Inflammatory macrophage (primary cell): ENCODE measurements around the gene BACH2.

Source experiments
- DNase-seq, 2 donors: peaks; one replicate each; pipeline ENCODE4 v3.0.0-alpha.2; 2020 to 2022

The BACH2 gene

DNA sequence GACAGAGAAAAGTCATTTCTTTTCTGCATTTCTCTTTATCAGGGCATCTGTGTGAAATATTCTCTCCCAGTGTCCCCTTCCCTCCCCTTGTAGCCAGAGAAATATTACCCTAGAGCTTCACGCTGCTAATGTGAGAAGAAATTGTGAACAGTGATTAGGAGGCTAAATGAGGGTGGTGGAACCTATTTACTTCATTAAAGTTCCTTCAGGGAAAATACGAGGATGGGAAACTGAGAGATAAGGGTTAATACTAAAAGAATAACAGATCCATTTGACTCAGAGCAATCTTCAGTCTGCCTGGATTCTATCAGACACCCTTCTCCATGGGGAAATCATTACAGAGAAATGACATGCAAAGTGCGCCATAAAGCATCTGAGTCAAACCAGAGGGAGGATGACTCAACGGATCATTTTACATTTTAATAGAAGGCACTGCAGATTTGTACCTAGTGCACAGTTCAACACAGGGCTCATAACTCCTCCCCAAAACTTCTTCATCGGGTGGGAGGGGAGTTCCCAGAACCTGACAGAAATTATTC lies 271.1 kb downstream of the BACH2 start:
- DNase-seq: peak; percentile 6 to 10

DNA sequence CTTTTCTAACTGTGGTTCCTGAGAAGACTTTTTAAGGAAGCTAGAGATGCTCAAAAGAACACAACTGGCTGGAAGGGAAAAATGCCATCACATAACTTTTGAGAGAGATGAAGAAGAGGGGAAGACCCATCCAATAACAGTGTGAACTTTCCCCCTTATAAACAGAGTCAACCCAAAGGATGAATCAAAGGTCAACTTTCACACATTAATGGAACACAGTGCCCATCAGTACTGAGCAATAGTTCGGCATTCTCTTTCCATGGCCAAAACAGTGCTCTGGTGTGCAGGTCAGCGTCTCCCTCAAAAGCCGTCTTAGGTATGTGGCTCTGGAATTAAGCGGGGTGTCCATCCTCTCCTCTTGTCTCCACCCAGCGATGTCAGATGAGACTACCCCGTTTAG lies 272.0 kb downstream of the BACH2 start:
- no peak for DNase-seq

DNA sequence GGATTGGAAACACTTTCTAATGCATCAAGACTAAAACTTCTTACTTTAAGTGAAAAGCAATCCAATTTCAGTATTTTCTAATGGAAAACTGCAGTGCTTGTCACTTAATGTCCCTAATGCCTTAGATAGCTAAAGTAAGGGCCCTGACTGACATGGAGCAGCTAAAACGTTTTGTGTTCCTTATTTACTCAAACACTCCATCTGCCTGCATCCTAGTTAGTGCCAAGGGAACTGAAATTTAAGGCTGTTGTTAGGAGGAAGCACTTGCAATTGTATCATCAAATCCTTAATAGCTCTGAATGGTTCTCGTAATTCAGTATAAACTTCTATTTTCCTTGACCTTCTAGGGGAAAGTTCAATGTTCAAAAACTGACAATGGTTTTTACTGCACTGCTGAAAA lies 274.9 kb downstream of the BACH2 start:
- peak; percentile 17 to 23 for DNase-seq

DNA sequence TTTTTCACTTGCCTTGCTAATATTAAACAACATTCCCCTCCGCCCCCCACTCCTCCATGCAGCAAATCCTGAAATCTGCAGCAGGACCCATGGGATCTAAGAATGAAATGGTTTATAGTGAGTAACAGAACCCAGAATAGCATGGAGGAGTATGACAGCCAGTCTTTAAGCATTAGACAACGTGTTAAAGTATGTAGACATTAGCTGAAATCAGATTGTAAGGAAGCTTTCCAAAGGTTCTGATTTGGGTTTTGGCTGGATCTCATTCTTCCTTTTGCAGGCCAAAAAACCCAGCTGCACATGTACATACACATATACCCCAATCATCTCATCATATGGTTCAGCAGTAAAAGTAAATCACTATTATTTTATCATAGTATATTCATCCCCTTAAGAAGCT lies 275.9 kb downstream of the BACH2 start:
- no peak for DNase-seq

DNA sequence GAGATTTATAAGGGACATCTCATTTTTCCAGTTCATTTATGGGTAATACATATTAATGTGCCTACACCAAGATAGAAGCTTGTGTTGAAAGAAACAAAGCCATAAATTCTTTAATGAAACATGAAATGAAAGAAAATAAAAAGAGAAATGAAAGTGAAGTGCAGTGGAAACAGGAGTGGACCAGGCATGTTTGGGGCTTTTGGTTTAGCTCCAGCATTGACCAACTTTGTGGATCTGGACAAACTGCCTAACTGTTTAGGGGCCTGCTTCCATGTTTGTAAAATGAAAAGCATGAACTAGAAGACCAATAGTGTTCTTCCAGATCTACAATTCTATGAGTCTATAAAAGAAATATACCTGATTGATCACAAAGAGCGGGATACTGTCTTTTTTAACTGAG lies 277.4 kb downstream of the BACH2 start:
- DNase-seq: no peak

DNA sequence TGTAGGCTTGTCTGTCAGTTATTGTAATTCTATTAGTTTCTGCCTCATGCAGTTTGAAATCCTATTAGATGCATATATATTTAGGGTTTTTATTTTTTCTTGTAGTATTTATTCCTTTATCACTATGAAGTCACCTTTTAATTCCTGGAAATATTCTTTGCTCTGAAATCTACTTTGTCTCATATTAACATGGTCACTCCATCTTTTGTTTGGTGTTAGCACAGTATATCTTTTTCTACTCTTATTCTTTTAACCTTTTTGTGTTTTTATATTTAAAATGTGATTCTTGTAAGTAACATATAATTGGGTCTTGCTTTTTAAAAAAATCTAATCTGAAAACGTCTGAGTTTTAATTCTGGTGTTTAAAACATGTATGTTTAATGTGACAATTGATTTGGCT lies 280.8 kb downstream of the BACH2 start:
- DNase-seq: no peak

DNA sequence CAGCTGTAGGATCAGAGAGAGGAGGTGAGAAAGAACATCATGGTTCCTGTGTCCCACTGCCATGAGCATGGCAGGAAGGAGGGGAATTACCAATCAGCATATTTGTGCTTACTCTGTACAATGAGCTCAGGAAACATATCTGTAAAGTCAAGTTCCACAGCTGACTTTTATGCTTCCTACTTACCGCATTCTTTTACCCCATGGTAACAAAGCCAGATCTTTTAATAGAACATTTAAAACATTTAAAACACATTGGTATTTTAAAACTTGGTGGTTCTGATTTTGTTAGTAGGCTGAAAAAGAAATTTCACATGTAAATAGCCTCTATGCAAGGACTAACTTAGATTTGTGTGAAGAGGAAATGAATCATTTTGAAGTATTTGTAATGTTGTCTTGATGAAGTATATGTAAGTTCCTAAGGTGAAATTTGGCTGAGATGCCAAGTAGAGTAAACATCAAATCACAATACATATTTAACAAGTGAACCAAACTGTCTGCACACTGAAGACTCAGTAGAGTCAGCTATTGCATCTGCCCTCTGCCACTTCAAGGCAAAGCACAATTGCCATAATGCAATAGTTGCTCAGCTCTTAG lies 287.6 kb downstream of the BACH2 start:
- DNase-seq: no peak

DNA sequence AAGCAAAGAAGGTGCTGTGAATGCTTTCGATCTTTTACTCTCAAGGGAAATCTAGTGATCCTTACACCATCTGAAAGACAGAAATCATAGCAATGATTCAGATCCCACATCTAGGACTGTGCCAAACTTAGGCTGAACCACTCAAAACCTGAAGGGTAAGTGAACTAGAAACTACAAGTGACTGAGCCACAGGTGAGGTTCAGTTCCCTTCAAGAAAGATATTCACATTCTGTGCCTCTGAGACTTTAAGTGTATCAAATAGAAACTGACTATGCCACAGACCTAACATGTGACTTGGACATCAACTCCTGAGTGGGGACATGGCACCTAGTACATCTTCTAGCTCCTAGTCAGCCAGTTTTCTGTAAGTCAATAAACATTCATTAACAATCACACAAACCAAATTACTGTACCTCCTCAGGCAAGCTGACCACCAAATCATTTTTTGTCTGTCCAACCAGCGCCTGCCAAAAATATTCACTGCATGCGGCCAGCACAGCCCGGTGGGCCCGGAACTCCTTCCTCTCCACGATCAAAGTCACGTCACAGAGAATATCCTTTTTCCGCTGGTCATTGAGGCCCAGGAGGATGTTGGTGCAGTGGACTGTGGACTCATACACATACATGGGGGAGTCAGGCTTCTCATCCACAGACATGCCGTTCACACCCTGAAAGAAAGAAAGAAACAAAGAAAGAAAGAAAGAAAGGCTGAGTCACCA lies 288.3 kb downstream of the BACH2 start:
- no peak for DNase-seq

DNA sequence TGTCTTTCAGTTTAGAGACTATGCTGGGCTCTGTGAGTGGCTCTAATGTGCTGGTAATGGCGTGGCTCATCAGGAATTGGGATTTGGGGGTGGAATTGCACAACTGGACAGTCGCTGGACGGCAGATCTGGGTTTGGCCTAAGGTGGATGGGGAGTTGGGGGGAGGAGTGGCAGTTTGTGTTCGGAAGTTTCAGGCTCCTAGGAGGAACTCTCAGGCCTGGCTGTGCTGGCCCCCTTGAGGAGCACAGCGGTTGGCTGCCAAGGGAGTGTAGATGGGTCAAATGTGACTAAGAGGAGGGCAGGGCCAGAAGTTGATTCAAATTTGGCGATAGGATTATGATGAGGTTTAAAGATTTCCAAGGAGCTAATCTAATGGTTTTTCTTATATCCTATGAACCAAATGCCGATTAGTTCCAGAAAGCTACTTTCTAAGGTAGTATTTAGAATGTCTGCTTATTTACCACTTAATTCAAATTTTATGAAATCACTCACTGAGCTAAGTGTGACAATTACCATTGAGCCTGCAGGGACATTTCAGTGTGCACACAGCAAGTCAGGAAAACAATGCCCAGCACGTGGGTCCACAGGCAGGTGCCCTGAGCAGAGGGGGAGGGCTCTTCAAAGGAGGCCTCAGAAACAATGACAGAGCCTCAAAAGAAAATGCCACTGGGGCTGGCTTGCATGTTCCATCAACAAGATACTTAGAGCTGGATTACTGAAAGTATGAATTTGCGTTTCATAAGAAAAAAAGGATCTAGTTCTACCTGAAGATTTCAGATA lies 291.4 kb downstream of the BACH2 start:
- no peak for DNase-seq

DNA sequence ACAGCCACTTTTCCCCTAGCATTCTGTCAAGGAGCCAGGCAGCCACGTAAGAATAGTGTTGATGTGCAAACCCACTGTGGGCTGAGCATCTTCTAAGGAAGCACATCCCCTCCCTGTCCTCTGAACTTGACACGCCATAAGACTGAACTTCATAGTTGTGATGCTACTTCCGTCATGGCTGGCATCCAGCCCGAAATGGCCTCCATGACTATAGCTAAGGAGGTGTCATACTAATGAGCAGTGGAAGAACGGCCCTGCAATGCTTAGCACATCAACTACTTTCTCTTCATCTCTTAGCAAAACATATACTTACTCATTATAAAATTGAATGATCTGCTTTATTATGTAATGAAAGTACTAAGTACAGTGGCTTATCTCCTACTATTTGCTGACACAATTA lies 292.1 kb downstream of the BACH2 start:
- DNase-seq: no peak

DNA sequence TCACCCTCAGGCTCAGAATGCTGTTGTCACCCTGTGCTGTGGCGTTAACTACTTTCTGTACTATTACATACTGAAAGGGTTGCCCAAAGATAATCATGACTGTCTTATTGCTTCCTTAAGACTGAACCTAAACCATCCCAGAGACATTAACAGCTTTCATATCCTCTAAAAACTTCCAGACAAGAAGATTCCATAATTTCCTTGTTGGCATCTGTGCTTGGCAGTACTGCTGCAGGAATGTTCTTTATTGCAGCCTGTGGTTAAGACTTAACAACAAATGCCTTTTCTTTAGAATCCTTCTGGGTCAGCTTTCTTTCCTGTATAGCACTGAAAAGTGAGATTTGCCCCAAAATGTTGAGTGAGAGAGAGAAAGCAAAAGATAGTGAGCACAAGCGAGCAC lies 292.7 kb downstream of the BACH2 start:
- DNase-seq: no peak

DNA sequence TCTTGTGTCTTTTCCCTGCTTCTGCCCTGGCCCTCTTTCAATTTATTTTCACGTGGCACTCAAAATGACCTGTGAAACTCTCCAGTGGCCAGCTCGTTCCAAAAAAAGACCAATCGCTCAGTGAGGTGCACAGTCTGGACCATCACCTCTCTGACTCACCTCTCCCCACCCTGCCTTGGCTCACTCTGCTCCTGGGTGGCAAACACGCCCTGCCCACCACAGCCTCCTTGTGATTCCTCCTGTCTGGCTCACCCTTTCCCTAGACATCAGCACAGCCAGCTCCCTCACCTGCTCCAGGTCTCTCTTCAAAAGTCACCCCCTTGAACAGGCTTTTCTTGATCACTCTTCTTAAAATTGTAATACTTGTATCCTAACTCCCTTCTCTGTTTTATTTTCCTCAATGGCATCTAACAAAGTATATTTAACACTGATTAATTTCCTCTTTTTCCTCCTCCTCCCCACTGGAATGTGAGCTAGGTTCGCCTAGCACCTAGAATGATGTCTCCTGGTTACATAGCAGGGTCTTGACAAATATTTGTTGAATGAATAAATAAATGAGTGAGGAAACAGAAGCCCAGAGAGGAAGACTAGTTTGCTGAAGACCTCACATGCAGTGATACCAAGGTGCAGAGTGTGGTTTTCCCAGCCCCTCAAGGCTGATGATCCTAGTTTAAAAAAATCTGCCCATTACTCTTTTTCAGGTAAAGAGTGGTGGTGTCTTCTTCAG lies 293.4 kb downstream of the BACH2 start:
- DNase-seq: no peak

DNA sequence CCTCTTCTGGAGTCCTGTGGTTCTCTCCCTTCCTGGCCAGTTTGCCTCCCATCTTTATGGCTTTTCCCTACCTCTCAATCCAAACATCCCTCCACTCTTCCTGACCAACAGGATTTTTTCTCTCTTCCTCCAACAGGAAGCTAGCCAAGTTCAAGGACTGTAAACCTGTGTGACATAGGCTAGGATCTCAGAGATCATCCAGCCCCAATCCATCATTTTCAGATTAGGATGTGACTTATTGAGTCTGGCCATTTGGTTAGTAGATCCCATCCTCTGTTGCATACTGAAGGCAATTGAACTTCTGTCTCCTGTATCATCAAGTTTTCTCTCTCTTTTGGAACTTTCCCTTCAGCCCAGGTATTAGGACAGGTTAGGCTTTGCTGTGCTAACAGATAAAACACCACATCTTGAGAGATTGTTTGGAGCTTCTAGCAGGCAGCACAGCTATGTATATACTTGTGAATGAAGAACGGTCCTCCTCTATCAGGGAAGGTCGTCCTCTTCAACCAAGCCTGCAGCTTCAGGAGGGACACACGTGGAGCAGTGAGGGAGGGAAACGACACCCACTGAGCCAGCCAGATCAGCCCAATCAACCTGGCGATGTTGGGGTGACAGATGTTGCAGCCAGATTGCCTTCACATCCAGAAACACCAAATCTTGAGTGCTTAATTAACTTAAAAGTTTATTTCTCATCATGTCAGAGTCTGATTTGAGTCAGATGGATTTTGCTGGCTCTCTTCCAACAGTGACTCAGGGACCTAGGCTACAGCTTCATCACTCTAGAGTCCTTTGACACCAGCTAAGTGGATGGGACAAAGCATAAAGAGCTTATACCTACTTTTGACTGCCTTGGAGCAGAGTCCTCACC lies 295.5 kb downstream of the BACH2 start:
- DNase-seq: peak in 1 of 2 donors; percentile 5

DNA sequence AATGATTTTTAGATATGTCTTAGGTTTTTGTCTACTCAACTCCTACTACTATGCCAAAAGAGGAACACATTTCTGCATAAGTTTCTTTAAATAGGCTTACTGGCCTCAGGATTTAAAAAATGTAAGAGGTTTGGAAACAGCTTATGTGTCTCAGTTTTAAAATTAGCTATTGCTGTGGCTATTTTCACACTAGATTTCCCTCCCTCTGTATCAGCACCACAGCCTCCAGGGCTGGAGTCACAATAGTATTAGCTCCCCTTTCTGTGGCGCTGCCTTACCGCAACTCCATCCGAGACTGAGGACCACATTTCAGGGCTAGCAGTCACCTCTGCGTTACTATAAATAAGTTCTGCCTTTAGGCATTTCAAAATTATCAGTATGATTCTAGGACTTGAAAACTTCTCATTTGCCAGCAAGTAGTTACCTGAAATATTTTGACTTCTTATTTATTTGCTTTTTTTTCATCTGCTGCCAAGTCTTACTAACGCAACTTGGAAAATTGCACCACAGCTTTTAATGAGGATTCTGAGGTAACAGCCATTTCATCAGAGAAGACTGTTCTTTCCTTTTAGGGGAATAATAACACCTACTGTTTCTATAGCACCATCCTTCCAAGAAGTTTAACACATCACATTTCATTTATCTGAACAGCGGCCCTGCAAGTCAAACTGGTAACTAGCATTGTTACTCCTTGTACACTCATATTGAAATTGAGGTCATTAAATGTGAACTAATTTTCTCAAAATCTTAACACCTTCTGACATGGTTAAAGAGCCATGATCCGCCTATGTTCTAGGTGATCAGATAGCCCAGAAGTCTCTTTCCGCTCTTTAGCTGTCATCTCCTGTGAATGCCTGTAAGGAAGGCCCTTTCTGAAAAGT lies 296.5 kb downstream of the BACH2 start:
- peak; percentile 43 to 50 for DNase-seq

DNA sequence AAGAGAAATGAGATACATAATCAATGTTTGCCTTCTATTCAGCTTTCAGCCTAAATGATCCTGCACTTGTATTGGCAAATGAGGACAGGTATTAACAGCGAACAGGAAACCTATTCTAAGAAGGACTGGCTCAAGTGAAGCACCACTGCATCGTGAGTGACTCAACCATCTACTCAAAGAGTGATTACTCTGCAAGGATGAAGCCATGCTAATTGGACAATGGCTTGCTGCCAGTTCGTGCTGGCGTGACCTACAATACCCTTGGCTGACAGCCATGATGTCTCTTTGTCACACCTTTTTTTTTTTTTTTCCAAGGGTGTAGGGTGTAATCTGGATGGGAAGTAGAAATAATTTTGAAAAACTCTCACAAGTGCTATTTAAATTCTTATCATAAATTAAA lies 297.5 kb downstream of the BACH2 start:
- peak in 1 of 2 donors; percentile 3 for DNase-seq

DNA sequence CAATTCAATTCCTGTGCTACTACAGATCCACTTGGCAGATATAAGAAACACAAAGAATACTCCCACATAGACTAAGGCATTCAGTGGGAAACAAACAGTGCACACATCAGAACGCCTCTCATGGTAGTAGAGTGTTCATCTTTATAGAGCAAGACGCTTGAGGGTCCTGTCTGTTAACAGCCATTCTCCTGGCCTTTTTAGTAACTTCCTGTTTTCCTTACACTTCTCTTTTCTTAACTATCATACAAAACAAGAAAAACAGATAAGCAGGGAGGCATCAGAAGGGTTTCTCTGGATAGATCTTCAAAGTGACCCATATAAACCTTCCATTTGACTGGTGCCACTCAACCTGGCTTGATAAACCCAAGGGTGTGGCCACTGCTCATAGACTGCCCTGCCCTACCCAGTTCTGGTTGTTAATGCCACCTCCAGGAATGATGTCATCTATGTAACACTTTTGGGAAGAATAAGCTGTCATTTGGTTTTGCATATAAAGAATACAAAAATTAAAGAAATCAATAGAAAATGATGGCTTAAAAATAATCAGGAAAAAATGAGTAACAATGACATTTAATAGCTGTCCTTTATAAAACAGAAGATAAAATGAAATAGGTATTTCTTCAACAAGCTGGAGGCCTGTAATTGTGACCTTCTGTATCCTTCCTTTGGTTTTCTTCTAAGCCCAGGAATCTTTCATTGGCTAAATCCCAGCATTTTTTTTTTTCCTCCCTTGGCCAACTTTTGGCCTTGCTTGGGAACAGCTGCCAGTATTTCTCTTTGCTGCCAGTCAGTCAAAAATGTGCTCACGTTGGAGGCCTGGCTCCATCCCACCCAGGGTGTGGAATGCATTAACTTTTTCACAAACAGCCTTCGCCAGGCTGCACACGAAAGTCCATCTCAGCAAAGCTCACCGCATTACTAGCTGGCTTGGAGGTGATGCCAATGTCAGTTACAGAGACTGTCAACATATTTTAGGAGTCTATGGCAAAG lies 298.9 kb downstream of the BACH2 start:
- DNase-seq: peak; percentile 22 to 38

DNA sequence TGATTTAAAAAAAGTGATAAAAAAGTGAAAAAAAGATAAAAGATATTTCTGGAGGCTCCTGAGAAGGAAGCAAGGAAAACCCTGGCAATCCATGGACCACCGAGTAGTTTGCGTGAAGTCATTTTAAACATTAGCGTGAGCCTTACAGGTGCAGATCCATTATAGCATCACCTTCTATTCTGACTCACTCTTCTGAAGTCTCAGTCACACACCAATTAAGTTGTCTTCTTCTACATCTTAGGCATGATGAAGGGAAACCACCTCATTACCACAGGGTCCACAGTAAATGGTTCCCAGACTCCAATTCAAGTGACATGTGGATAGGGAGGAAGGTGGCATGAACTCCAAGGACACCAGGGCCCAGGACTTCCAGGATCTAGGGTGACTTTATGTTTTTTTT lies 303.2 kb downstream of the BACH2 start:
- DNase-seq: no peak

DNA sequence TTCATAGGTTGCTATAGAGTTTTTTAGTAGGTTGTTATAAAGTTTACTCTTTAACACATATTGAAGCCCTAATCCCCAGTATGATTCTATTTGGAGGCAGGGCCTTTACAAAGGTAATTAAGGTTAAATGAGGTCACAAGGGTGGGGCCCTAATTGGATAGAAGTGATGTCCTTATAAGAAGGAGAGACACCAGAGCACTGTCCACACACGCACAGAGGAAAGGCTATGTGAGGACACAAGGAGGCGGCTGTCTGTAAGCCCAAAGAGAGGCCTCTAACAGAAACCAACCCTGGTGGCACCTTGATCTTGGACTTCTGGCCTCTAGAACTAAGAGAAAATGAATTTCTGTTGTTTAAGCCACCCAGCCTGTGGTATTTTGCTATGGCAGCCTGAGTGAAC lies 303.8 kb downstream of the BACH2 start:
- no peak for DNase-seq

DNA sequence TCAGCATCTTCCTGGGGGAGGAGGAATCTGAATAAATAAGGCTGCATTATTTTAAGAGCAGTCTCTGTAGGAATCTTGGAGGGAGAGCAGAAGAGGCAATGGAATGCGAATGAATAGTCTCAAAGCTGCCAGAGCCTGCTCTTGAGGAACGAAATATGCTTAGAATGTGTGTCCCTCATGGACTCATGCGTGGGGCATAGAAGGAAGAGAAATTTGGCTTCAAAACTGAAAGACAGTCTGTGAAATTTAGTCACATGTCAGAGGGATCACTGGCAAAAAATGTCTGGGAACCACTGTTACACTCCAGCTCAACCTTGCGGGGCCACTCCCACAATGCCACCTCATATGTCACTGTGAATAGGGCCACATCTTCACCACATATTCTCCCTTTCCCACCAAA lies 306.9 kb downstream of the BACH2 start:
- no peak for DNase-seq

DNA sequence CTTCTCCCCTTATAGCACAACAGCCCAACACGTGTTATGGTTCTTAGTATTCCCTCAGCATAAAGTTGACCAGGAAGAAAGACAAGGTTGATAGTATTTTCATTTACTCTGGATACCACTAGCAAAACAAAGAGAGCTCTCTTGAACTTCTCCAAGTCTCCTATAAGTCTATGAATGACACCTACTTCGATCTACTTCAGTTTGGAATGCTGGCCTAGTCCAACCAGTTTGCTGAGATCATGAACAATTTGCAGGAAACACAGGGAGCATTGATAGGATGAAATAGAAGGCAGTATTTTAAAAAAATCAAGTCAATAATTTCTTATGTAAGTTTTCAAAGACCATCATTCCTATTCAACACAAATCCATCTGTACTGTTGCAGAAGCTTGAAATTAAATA lies 308.8 kb downstream of the BACH2 start:
- no peak for DNase-seq
